ENCODE results near the gene LIPC. TPM values are rescaled to one million over a fixed set of nuclear protein-coding genes. Genes with fewer than 3 reads are reported as not detected.
A peak's percentile ranks its signal among the peaks of the same experiment; 100 is the strongest.

The LIPC gene
- total and polyA plus RNA-seq, 9 of the 15 experiments (the other 6 are each of a cell fraction or from before 2014, with no cell fraction given), result 0.07 to 0.41 (median 0.11) TPM; not detected in 2

DNA sequence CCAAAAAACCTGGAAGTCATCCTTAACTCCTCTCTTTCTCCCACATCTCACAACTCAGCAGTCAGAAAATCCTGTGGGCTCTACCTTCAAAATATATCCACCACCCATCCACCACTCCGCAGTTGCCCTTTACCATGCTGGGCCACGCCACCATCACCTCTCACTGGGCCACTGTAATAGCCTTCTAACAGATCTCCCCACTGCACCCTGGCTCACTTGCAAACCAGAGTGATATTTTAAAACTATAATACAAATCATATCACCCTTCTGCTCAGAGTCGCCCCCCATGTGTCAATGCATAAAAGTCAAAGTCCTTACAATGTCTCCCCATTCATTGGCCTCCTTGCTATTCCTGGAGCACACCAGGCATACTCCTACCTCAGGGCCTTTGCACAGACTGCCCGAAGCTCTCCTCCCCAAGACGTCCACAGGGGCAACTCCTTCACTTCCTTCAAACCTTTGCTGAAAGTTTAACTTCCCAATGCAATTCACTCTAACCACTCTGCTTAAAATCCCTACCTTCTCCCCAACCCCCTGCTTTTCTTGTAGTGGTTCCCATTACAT lies 1.5 kb upstream of the LIPC start (continued):
- no peak for TF ChIP-seq ZFP1 (CRISPR knock-in tag; IDR thresholded peaks at IDR 0.05)
- no peak for TF ChIP-seq NR2C1 (IDR thresholded peaks at IDR 0.05)
- no peak for TF ChIP-seq NR2C1 (tag; IDR thresholded peaks at IDR 0.05)
- peak; percentile 9; the same call in 1 of the 2 replicates for TF ChIP-seq EHMT2 (IDR thresholded peaks at IDR 0.05)
- TF ChIP-seq TOE1 (IDR thresholded peaks at IDR 0.05; ENCODE audit: borderline replicate concordance), result no peak
- no peak for TF ChIP-seq TOE1 (CRISPR knock-in tag; IDR thresholded peaks at IDR 0.05; ENCODE audit: borderline replicate concordance, low read depth)
- TF ChIP-seq DDX20 (tag; IDR thresholded peaks at IDR 0.05; ENCODE audit: low read depth), result no peak
- TF ChIP-seq ZNF436 (CRISPR knock-in tag; IDR thresholded peaks at IDR 0.05), result no peak
- TF ChIP-seq NCOA1 (IDR thresholded peaks at IDR 0.05; ENCODE audit: low read depth), result no peak
- no peak for TF ChIP-seq TAF7 (tag; IDR thresholded peaks at IDR 0.05)
- TF ChIP-seq TRIM24 (IDR thresholded peaks at IDR 0.05), result no peak
- TF ChIP-seq SMARCE1 (IDR thresholded peaks at IDR 0.05), result no peak; the same call in 1 of the 2 replicates
- TF ChIP-seq, protein P1, sequence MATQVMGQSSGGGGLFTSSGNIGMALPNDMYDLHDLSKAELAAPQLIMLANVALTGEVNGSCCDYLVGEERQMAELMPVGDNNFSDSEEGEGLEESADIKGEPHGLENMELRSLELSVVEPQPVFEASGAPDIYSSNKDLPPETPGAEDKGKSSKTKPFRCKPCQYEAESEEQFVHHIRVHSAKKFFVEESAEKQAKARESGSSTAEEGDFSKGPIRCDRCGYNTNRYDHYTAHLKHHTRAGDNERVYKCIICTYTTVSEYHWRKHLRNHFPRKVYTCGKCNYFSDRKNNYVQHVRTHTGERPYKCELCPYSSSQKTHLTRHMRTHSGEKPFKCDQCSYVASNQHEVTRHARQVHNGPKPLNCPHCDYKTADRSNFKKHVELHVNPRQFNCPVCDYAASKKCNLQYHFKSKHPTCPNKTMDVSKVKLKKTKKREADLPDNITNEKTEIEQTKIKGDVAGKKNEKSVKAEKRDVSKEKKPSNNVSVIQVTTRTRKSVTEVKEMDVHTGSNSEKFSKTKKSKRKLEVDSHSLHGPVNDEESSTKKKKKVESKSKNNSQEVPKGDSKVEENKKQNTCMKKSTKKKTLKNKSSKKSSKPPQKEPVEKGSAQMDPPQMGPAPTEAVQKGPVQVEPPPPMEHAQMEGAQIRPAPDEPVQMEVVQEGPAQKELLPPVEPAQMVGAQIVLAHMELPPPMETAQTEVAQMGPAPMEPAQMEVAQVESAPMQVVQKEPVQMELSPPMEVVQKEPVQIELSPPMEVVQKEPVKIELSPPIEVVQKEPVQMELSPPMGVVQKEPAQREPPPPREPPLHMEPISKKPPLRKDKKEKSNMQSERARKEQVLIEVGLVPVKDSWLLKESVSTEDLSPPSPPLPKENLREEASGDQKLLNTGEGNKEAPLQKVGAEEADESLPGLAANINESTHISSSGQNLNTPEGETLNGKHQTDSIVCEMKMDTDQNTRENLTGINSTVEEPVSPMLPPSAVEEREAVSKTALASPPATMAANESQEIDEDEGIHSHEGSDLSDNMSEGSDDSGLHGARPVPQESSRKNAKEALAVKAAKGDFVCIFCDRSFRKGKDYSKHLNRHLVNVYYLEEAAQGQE (IDR thresholded peaks at IDR 0.05; ENCODE audit: borderline replicate concordance), result no peak
- TF ChIP-seq, protein P1 (CRISPR knock-in tag; IDR thresholded peaks at IDR 0.05; ENCODE audit: low read depth), result no peak
